Endometrial microvascular endothelial cells (primary cell): ENCODE measurements around the gene SPOCK1. TPM values are rescaled to one million over a fixed set of nuclear protein-coding genes. Genes with fewer than 3 reads are reported as not detected.
"Not testable (repeated sequence)": the region's sequence is repeated elsewhere in the genome, so short reads cannot be mapped to it uniquely, and the experiment has no call there.

Source experiments
- in situ Hi-C: cut with HindIII; loops from 2 replicates; pipeline ENCODE4 v1.10.0; 2017; ENCODE audit warnings: low sequenced_read_pairs, low pct_unique_long_range_greater_than_20kb; ENCODE audit errors: inconsistent ontology term
- total RNA-seq: library from RNA; depleted of rRNA; stranded (reverse); fragments of >200 nt; gene quantifications from one replicate; pipeline ENCODE4 v1.2.3, GENCODE V29; 2015; ENCODE audit errors: inconsistent ontology term

The SPOCK1 gene
- total RNA-seq, 1 donor from 2014 or later = 8.7 TPM

DNA sequence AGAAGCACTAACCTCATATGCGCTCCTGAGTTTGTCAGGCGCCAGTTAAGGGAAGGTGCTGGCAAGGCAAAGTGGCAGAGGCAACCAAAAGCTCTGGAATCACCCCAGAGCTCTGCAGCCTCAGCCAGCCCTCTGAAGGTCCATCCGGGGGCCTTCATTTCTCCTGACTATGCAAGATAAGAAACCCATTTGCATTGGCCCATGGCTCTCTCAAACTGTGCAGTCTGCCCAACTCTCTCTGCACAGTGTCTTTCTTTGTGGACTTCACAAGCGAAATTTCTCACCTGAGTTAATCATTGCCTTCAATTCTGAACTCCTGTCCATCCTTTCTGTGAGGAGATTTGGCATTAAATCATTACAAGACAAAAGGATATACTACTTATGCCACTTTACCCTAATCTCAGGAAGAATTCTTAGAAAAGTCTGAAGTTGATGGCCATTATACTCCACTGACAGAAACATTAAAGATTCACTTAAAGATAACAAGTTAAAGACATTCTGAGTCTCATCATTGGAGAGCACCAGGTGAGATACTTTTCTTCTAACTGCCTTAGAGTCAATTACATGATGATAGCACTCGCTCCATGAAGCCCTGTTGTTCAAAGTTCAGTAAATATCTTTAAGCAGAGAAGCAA is 235.6 kb downstream of the SPOCK1 start:
- in situ Hi-C loops = no loop called here

DNA sequence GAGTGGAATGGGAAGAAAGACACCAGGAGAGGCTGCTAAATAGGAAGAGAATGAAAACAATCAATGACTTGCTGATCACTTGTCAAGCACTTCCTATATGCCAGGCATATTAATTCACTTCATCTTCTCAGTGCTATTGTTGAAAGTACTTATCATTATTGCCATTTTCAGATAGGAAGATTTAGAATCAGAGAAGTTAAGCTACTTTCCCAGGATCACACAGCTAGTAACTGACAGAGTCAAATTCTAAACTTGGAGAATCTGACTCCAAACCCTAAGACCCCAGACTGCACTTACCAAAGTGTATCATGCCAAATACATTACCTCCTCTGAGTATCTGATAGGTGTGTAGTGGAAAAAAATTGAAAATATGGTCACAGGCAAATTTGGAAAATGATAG is 236.3 kb downstream of the SPOCK1 start:
- in situ Hi-C loops = no loop called here

DNA sequence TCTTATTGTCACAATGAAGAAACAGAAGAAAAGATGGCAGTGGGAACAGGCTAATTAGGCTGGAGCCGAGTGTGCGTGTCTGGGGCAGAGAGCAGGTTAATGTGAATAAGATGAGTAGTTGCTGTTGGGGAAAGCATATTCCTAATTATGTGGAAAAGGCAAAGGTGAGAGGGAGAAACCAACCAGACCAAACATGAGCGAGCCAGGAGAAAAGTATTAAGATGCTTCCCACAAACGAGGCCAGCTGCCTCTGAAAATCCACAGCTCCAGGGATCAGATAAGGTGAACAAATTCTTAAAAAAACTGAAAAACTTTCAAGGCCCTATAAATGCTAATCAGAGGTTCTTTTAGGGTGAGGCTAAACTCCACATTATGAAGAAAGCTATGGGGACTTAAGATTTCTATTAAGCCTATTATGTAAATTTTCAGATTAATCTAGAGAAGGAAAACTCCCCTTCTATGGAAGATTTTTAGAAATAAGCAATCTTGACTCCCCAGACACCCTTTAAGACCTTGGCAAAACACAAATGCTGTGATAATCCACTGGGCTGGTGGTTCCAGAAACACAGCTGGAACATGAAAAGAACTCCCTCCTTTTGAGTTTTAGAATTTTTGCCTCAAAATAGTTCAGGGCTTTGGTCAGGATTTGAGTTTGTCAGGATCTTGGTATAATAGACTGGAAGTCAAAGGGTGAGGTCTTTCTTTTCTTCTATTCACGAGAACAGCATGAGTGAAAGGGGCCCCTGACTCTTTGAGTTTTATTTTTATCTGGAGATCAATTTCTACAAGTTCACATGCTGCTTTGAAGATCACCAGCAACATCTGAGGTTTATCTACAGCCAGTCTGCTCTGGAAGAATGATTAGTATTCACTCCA is 238.1 kb downstream of the SPOCK1 start:
- in situ Hi-C loops = no loop called here

DNA sequence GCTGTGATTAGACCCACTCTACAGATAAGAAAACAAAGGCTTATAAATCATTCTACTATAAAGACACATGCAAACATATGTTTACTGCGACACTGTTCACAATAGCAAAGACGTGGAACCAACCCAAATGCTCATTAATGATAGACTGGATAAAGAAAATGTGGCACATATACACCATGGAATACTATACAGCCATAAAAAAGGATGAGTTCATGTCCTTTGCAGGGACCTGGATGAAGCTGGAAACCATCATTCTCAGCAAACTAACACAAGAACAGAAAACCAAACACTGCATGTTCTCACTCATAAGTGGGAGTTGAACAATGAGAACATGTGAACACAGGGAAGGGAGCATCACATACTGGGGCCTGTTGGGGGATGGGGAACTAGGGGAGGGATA is 240.0 kb downstream of the SPOCK1 start:
- in situ Hi-C loops = not testable (repeated sequence)

DNA sequence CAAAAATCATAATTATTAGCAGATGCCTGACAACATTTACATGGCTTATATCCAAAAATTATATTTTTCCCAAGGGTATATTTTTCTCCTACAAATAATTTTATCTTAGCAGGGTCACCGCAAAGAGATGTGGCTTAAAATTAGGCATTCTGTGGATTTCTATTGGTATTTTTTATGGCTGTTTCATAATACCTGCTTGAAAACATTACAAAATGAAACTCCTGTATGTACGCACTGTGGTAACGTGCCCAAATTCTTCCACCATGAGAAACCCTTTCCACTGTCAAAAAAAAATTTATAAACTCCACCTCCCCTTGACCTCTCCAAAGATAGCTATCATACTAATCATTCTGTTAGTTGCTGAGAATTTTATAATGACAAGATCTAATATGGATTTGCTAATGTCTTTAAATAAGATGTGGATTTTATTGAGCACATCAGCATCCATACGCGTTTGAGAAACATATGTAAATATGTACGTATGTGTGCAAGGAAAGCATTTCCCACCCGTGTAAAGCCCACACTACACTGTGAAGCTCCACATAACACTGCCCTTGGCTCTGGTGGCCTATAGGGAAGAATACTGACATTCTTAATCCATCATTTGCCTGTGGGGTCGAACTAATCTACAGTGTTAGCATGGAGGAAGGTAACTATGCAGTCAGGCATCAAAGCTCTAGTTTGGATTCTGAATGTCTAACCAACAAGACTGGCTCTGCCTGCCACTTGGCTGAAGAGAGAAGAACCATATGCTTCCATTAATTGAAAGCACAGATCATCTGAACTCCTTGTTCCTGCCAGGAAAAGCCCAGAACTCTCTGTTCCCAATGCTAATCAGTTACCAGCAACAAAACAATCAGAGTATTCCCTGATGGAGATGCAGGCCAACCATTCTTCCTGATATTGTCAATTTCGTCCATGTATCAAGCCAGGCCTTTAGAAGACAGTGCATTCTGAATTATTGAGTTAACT is 244.7 kb downstream of the SPOCK1 start:
- in situ Hi-C loops = no loop called here

DNA sequence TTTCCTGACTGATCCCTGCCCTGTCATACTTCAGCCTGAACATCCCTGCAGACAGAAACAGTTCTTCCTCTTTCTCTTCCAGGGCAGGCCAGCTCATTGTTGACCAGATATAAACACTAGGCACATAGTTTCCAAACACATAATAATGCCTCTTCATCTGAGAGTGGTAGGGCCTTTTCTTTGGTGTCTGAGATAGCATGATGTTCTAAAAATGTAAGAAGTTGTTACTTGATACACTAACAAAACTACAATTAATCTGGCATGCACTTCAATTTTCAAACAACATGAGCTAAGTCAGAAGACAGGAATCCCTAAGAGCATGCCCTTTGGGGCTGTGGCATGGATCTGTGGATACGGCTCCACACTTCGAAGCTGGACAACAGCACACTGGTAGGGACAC is 246.6 kb downstream of the SPOCK1 start:
- in situ Hi-C loops = no loop called here

DNA sequence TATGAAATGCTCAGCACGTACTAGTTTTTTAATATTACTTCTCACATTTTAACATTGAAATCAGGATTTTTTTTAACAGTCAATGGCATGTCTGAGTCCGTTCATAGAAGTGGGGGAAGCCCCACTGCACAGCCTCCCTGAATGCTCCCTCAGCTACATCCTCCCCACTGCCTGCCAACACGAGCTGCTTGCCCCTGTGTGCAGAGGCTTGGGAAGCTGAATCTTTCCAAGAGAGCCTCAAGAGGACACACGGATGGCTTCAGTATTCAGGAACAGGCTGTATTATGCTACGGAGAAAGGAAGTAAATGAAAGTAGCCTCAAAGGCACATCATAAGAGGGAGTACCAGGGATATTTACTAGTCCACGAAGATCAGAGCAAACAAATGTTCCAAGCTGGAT is 248.7 kb downstream of the SPOCK1 start:
- in situ Hi-C loops = no loop called here

DNA sequence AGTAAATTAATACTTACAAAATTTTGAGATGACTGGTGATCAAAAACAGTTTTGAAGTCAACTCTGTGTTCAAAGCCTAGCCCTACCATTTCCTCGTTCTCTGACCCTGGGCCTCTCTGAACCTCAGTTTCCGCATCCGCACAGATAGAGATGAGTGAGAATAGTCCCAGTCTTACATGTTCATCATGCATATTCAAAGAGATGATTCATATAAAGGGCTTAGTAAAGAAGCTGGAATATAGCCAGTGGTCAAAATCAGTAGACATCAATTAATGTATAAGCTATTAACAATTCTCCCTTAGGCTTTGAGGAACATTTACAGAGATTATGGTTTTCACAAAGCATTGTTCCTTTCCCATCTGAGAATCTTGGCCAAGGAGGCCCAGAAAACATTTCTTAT is 250.6 kb downstream of the SPOCK1 start:
- in situ Hi-C loops = no loop called here

DNA sequence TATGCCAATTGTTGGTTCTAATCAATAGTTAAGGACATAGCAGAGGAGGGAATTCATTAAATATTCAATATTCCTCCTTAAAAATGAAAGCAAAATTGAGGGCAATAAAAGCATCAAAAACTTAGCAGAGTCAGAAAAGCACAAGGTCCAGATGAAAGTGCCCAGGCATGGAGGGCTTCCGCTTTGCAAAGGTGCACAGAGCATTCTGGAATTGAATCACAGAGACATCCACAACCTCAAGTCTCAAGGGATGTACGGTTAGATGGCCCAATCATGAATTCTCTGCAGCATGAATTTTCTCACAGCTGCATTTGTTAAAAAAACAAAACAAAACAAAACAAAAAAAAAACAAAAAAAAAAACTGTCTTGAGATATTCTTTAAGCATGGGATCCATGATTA is 253.7 kb downstream of the SPOCK1 start:
- in situ Hi-C loops = no loop called here

DNA sequence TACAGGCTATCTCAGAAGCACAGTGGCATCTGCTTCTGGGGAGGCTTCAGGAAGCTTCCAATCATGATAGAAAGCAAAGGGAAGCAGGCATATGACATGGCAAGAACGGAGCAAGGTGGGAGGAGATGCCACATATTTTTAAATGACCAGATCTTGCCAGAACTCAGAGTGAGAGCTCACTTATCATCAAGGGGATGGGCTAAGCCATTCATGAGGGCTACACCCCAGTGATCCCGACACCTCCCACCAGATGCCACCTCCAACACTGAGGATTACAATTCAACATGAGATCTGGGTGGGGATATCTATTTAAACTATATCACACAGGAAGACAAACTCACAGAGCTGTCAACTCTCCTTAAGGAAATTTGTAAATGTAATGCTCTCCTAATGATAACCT is 258.8 kb downstream of the SPOCK1 start:
- in situ Hi-C loops = no loop called here

DNA sequence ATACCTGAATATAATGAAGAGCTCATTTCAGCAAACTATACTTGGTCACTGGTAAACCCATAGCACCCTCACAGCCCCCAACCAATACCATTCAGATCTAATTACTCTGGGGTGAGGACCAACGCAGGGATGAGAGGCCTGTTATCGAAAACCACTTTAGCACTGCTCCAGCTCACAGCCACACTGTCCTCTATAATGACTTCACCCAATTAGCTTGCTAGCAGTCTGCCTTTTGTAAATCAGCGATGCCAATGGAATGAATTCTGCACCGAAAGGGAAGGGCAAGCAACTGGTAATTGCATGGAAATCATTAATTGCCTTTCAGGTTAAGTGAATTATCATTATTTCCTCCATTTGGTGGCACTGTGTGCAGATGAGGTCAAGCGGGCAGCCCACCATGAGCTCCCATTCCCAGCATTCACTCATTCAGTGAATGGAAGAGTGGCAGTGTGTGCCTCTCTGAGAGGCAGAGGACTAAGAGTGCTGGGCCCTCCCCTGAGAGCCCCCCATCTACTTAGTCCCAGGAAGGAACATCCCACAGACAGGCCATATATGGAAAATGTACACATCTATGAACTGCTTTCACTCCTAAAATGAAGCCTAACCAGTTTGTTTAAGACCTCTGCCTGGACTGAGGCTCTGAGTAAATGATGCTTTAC is 262.1 kb downstream of the SPOCK1 start:
- in situ Hi-C loops = no loop called here

DNA sequence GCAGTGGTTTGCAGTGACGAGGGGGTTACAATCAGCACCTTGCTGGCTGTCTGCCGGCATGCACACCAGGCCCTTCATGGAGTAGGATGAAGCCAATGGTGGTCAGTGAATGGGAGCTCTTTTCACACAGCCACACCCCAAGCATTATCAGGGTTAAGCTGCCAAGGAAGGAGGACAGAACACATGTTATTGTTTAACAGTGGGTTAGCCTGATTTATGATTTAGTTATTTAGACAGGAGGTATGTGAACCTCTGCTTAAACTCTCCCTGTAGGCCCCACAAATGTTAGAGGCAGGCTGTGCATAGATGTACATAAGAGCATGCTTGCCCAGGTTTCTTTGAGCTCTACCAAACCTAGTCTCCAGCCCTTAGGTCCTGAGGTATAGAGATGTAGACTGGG is 262.9 kb downstream of the SPOCK1 start:
- in situ Hi-C loops = no loop called here

DNA sequence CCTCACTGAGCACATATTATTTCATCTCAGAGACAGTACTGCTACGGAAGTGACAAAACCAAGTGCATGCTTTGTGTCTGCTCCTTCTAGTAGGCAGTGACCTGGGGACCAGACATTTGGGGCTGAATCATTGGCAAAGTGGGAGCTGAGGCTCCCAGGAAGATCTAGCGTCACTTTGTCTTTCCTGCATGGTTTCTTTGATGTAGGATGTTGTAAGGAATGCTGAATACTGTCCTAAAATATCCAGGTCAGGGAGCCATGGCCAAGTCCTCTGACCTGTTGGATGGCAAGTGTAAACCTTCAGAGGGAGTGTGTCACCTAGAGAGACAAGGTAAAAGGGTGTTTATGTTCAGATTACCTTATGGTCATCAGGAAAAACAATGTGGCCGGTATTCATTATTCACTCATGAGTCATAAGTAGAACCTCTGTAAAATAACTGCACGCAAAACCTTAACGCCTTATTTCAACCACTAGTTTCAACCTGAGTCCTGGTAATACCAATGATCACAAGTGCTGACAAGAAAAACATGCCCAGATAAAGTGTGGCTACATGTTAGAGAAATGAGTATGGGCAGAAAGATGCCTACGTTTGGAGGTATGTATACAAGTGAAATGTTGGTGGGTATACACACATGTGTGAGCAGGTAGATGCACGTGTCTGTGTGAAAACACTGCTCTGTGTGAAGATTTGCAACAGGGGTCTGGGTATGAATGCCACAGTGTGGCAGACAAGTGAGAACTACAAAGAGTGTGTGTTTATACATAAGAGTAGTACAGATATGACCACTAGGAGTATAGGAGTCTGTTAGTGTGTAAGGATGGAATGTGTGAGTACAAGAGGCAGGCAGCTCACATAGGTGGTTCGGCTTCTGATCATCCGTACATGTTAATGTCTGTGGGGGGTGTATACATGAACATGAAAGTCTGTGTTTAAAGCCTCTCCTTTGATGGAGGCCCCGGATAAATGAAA is 263.9 kb downstream of the SPOCK1 start:
- in situ Hi-C loops = no loop called here

DNA sequence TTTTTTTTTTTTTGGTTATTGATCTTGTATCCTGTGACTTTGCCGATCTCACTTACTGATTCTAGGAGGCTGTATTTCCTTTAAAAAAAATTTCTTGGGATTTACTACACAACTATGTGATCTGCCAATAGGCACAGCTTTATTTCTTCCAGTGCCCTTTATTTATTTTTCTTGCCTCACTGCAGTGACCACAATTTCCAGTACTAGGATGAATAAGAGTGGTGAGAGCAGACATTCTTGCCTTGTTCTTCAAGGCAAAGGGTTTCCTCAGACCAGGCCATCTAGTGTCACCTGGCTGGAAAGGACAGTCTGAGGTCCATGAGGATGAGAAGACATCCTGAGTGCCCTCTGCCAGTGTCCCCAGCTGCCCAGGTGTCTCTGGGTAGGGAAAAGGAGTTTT is 265.4 kb downstream of the SPOCK1 start:
- in situ Hi-C loops = no loop called here

DNA sequence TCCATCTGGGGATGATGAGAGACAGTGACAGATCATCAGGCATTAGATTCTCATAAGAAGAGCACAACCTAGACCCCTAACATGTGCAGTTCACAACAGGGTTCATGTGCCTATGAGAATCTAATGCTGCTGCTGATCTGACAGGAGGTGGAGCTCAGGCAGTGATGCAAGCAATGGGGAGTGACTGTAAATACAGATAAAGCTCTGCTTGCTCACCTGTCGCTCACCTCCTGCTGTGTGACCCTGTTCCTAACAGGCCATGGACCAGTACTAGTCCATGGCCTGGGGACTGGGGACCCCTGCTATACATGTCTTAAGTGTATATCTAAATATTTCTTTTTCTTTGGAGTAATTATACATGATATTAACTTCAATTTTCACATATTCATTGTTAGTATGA is 265.8 kb downstream of the SPOCK1 start:
- in situ Hi-C loops = not testable (repeated sequence)

DNA sequence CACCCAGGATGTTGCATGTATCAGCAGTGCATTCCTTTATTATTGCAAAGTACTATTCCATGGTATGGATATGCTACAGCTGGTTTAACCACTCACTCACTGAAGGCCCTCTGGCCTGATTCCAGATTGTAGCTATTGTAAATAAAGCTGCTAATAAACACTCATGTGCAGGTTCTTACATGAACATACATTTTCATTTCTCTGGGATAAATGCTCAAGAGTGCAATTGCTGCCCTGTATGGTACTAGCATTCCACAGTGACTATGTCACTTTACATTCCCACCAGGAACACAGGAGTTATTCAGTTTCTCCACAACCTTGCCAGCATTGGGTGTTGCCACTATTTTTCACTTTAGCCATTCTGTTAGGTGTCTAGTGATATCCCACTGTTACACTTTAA is 267.6 kb downstream of the SPOCK1 start:
- in situ Hi-C loops = no loop called here

DNA sequence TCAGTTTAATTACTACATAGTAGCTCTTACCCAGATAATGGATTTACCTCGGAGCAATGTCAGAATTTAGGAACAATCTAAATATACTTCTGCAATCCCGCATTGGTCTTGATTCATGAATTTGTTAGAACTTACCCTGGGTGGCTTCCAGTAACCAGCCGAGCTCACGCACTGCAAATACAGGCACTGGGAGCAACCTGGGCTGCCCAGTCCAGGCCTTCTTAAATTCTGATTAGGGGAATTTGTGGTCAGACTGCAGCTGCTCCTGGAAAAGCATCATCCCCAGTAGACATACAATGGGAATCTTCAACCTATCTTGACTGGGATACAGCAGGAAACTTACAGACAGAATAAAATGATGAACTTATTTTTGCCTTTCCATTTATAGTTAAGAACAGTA is 270.3 kb downstream of the SPOCK1 start:
- in situ Hi-C loops = no loop called here

DNA sequence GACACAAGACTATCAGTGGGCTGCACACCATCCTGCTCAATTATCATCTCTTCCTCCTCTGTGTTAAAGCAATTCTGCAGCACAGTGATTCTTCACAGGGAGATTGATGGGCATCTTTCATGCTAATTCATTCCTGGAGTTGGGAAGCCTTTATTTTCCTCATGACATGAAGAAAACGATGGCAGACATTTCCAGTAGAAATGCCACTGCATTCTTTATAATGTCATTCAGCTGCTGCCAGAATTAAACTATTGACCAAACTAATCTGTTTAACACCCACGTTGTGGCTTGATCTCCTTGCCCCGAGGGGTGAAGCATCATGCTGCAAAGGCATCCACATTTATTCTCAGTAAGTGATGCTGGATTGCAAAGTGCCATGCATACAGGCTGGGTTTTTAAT is 273.0 kb downstream of the SPOCK1 start:
- in situ Hi-C loops = no loop called here
